HEK293 (cell line): Measurements from ENCODE around the gene COX8A.

Experiments used
- CTCF ChIP-seq: fragments of 450-650 bp; formaldehyde crosslinking; IDR thresholded peaks from 2 replicates; pipeline ENCODE4 v1.5.1; 2016; ENCODE audit warnings: missing biosample characterization, missing genetic modification characterization
- FEZF1 ChIP-seq: fragments of 450-650 bp; formaldehyde crosslinking; IDR thresholded peaks from 2 replicates; pipeline ENCODE4 v1.5.1; 2016; ENCODE audit warnings: missing biosample characterization, missing genetic modification characterization
- HOXD13 ChIP-seq: sonication (generic); formaldehyde crosslinking; IDR thresholded peaks from 2 replicates; pipeline ENCODE4 v1.8.0; 2022; ENCODE audit warnings: missing genetic modification reagents, borderline replicate concordance
- KLF9 ChIP-seq: fragments of 450-650 bp; formaldehyde crosslinking; IDR thresholded peaks from 2 replicates; pipeline ENCODE4 v1.5.1; 2016; ENCODE audit warnings: missing biosample characterization, missing genetic modification characterization, low read depth
- REPIN1 ChIP-seq: fragments of 450-650 bp; formaldehyde crosslinking; IDR thresholded peaks from 2 replicates; pipeline ENCODE4 v1.5.1; 2017; ENCODE audit warnings: missing biosample characterization, missing genetic modification characterization, low read depth
- ZNF138 ChIP-seq: fragments of 450-650 bp; formaldehyde crosslinking; IDR thresholded peaks from 2 replicates; pipeline ENCODE4 v1.5.1; 2016; ENCODE audit warnings: missing biosample characterization, missing genetic modification characterization, borderline replicate concordance
- ZNF2 ChIP-seq: fragments of 450-650 bp; formaldehyde crosslinking; IDR thresholded peaks from 2 replicates; pipeline ENCODE4 v1.5.1; 2016; ENCODE audit warnings: missing biosample characterization, missing genetic modification characterization
- ZNF202 ChIP-seq: fragments of 450-650 bp; formaldehyde crosslinking; IDR thresholded peaks from 2 replicates; pipeline ENCODE4 v1.5.1; 2016; ENCODE audit warnings: missing biosample characterization, missing genetic modification characterization, borderline replicate concordance
- ZNF37A ChIP-seq: fragments of 450-650 bp; IDR thresholded peaks from 2 replicates; pipeline ENCODE4 v1.5.1; 2018; ENCODE audit warnings: missing biosample characterization, missing genetic modification characterization
- ZNF416 ChIP-seq: fragments of 450-650 bp; formaldehyde crosslinking; IDR thresholded peaks from 2 replicates; pipeline ENCODE4 v1.5.1; 2016; ENCODE audit warnings: missing biosample characterization, missing genetic modification characterization
- ZNF670 ChIP-seq: fragments of 450-650 bp; formaldehyde crosslinking; IDR thresholded peaks from 2 replicates; pipeline ENCODE4 v1.5.1; 2016; ENCODE audit warnings: missing biosample characterization, missing genetic modification characterization, low read depth
- TF ChIP-seq, protein P1 (sequence below): fragments of 450-650 bp; formaldehyde crosslinking; IDR thresholded peaks from 2 replicates; pipeline ENCODE4 v1.5.1; 2016; ENCODE audit warnings: missing biosample characterization, missing genetic modification characterization, low read depth
- TF ChIP-seq, protein P2 (sequence below): fragments of 450-650 bp; formaldehyde crosslinking; IDR thresholded peaks from 2 replicates; pipeline ENCODE4 v1.5.1; 2016; ENCODE audit warnings: missing biosample characterization, missing genetic modification characterization

GRCh38 chr11:63991558-63991957 is 17.1 kb downstream of the COX8A start:
- TF ChIP-seq FEZF1 (tag by site-specific recombination) (no peak), ZNF670 (tag by site-specific recombination) (no peak), REPIN1 (tag by site-specific recombination) (no peak), ZNF138 (no peak), HOXD13 (CRISPR knock-in tag) (no peak), CTCF (tag by site-specific recombination) (no peak), ZNF37A (tag by site-specific recombination) (no peak), KLF9 (tag by site-specific recombination) (no peak), ZNF202 (no peak), ZNF2 (tag by site-specific recombination) (no peak), ZNF416 (no peak)
- TF ChIP-seq, protein P1, sequence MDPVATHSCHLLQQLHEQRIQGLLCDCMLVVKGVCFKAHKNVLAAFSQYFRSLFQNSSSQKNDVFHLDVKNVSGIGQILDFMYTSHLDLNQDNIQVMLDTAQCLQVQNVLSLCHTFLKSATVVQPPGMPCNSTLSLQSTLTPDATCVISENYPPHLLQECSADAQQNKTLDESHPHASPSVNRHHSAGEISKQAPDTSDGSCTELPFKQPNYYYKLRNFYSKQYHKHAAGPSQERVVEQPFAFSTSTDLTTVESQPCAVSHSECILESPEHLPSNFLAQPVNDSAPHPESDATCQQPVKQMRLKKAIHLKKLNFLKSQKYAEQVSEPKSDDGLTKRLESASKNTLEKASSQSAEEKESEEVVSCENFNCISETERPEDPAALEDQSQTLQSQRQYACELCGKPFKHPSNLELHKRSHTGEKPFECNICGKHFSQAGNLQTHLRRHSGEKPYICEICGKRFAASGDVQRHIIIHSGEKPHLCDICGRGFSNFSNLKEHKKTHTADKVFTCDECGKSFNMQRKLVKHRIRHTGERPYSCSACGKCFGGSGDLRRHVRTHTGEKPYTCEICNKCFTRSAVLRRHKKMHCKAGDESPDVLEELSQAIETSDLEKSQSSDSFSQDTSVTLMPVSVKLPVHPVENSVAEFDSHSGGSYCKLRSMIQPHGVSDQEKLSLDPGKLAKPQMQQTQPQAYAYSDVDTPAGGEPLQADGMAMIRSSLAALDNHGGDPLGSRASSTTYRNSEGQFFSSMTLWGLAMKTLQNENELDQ (tag by site-specific recombination), result no peak
- TF ChIP-seq, protein P2, sequence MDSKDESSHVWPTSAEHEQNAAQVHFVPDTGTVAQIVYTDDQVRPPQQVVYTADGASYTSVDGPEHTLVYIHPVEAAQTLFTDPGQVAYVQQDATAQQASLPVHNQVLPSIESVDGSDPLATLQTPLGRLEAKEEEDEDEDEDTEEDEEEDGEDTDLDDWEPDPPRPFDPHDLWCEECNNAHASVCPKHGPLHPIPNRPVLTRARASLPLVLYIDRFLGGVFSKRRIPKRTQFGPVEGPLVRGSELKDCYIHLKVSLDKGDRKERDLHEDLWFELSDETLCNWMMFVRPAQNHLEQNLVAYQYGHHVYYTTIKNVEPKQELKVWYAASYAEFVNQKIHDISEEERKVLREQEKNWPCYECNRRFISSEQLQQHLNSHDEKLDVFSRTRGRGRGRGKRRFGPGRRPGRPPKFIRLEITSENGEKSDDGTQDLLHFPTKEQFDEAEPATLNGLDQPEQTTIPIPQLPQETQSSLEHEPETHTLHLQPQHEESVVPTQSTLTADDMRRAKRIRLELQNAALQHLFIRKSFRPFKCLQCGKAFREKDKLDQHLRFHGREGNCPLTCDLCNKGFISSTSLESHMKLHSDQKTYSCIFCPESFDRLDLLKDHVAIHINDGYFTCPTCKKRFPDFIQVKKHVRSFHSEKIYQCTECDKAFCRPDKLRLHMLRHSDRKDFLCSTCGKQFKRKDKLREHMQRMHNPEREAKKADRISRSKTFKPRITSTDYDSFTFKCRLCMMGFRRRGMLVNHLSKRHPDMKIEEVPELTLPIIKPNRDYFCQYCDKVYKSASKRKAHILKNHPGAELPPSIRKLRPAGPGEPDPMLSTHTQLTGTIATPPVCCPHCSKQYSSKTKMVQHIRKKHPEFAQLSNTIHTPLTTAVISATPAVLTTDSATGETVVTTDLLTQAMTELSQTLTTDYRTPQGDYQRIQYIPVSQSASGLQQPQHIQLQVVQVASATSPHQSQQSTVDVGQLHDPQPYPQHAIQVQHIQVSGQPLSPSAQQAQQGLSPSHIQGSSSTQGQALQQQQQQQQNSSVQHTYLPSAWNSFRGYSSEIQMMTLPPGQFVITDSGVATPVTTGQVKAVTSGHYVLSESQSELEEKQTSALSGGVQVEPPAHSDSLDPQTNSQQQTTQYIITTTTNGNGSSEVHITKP, result no peak
